ENCODE measurements around the gene SCYGR1.
A peak's percentile ranks its signal among the peaks of the same experiment; 100 is the strongest.

The SCYGR1 gene

GRCh38 chr2:227411990-227412350 is 24.2 kb upstream of the SCYGR1 start:
- DNase-seq (ENCODE audit: low spot score) = no peak
- peak overlapping the region; percentile 70 for H3K27ac ChIP-seq
- TF ChIP-seq, protein P1, sequence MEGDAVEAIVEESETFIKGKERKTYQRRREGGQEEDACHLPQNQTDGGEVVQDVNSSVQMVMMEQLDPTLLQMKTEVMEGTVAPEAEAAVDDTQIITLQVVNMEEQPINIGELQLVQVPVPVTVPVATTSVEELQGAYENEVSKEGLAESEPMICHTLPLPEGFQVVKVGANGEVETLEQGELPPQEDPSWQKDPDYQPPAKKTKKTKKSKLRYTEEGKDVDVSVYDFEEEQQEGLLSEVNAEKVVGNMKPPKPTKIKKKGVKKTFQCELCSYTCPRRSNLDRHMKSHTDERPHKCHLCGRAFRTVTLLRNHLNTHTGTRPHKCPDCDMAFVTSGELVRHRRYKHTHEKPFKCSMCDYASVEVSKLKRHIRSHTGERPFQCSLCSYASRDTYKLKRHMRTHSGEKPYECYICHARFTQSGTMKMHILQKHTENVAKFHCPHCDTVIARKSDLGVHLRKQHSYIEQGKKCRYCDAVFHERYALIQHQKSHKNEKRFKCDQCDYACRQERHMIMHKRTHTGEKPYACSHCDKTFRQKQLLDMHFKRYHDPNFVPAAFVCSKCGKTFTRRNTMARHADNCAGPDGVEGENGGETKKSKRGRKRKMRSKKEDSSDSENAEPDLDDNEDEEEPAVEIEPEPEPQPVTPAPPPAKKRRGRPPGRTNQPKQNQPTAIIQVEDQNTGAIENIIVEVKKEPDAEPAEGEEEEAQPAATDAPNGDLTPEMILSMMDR (conservative IDR thresholded peaks at IDR 0.05; ENCODE audit: low read depth) = no peak
- POLR2A ChIA-PET (ENCODE audit: low non-redundant PET) = no interaction called here
- CTCF ChIA-PET = no interaction called here

DNA sequence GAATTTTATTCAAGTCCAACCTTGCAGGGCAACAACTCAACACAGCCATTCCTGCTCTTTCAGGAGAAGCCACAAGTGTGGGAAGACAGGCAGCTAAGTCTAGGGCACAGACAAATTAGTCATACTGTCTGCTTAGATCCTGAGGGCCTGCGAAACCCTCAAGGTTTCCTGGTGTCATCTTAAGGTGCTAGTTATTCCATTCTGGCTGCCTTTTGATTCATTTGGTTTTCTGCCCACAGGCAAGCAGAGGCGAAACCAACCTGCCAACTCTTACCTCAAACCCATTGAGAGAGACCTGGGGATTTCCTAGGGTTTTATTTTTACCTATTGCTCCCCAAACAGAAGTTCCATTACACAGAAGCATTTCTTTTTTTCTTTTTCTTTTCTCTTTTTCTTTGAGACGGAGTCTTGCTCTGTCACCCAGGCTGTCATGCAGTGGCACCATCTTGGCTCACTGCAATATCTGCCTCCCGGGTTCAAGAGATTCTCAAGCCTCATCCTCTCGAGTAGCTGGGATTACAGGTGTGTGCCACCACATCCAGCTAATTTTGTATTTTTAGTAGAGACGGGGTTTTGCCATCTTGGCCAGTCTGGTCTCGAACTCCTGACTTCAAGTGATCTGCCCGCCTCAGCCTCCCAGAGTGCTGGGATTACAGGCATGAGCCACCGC is 23.7 kb upstream of the SCYGR1 start:
- POLR2A ChIA-PET (ENCODE audit: low non-redundant PET) = no interaction called here
- CTCF ChIA-PET = interaction anchor here (0.6 to 1.4 kb wide), 2 partner anchors 10 to 69 kb away, joined by 3 to 4 read pairs; no protein-coding TSS in a partner anchor
- peak; percentile 63 for DNase-seq (ENCODE audit: low spot score)

GRCh38 chr2:227410191-227410590 is 22.4 kb upstream of the SCYGR1 start:
- POLR2A ChIA-PET (ENCODE audit: low non-redundant PET) = no interaction called here
- CTCF ChIA-PET = interaction anchor here (0.6 to 1.4 kb wide), 2 partner anchors 8 to 1997 kb away, joined by 3 to 4 read pairs; no protein-coding TSS in a partner anchor
- DNase-seq (ENCODE audit: low spot score) = no peak
- no peak overlapping the region; the same call in 1 of the 2 replicates for H3K27ac ChIP-seq
- TF ChIP-seq, protein P1 (conservative IDR thresholded peaks at IDR 0.05; ENCODE audit: low read depth) = no peak

More for the DNA sequence above, 23.7 kb upstream of the SCYGR1 start:
- TF ChIP-seq, protein P1 (conservative IDR thresholded peaks at IDR 0.05; ENCODE audit: low read depth) = no peak
- H3K27ac ChIP-seq = peak overlapping the region; percentile 70

- CTCF ChIA-PET = interaction anchor here (0.6 to 1.2 kb wide), 3 partner anchors 159 to 359 kb away, joined by 4 read pairs; no protein-coding TSS in a partner anchor
- peak; percentile 68 for DNase-seq (ENCODE audit: low spot score)
- POLR2A ChIA-PET (ENCODE audit: low non-redundant PET) = no interaction called here
- TF ChIP-seq, protein P1 (conservative IDR thresholded peaks at IDR 0.05; ENCODE audit: low read depth) = no peak
- peak overlapping the region; percentile 45 for H3K27ac ChIP-seq
Measured at GRCh38 chr2:227407591-227408151, 19.9 kb upstream of the SCYGR1 start.

GRCh38 chr2:227406177-227407031 is 18.7 kb upstream of the SCYGR1 start:
- ChIA-PET CTCF (interaction anchor here (0.5 to 1.2 kb wide), 11 partner anchors 22 to 1615 kb away, joined by 3 to 8 read pairs (median 4); no protein-coding TSS in a partner anchor), POLR2A (ENCODE audit: low non-redundant PET) (interaction anchor here (0.5 kb wide), 1 partner anchor 59 kb away, joined by 3 read pairs; no protein-coding TSS in a partner anchor)
- H3K27ac ChIP-seq = peak overlapping the region; percentile 41; the same call in 1 of the 2 replicates
- peak; percentile 93 for DNase-seq (ENCODE audit: low spot score)
- TF ChIP-seq, protein P1 (conservative IDR thresholded peaks at IDR 0.05; ENCODE audit: low read depth) = peak; percentile 82

All from RWPE1 (cell line).